ENCODE data around the gene SAAL1. TPM values are rescaled to one million over a fixed set of nuclear protein-coding genes. Genes with fewer than 3 reads are reported as not detected.

Gene SAAL1
- total RNA-seq, 1 experiment from 2014 or later, result 41.2 TPM

GRCh38 chr11:18036456-18036855 is 69.4 kb downstream of the SAAL1 start (continued):
- TF ChIP-seq CBX3 (IDR thresholded peaks at IDR 0.05; ENCODE audit: low read depth), result no peak
- no peak for TF ChIP-seq JUND (IDR thresholded peaks at IDR 0.05)

Other genes with a start within 250 kb of the SAAL1 start
- gene SERGEF, start 93.0 kb downstream of the SAAL1 start, total RNA-seq (2021; ENCODE audit: unreplicated experiment), result 32.8 TPM
- 0.42 TPM for gene TPH1, start 59.8 kb downstream of the SAAL1 start, total RNA-seq (2021; ENCODE audit: unreplicated experiment)
- not detected for gene MRGPRX3, start 26.5 kb upstream of the SAAL1 start, total RNA-seq (2021; ENCODE audit: unreplicated experiment)
- gene MRGPRX4, start 66.8 kb upstream of the SAAL1 start, total RNA-seq (2021; ENCODE audit: unreplicated experiment), result not detected
- not detected for gene SAA4, start 130.7 kb upstream of the SAAL1 start, total RNA-seq (2021; ENCODE audit: unreplicated experiment)
- 5.2 TPM for gene SAA2, start 142.6 kb upstream of the SAAL1 start, total RNA-seq (2021; ENCODE audit: unreplicated experiment)
- 8.6 TPM for gene SAA1, start 160.2 kb upstream of the SAAL1 start, total RNA-seq (2021; ENCODE audit: unreplicated experiment)
- 19.6 TPM for gene HPS5, start 216.1 kb upstream of the SAAL1 start, total RNA-seq (2021; ENCODE audit: unreplicated experiment)
- 37.3 TPM for gene GTF2H1, start 216.5 kb upstream of the SAAL1 start, total RNA-seq (2021; ENCODE audit: unreplicated experiment)

All from HCT116 (cell line).